Central memory CD8-positive, alpha-beta T cell (primary cell): ENCODE measurements around the gene PAGR1.

ENCODE experiments used
- ATAC-seq: fragments of 150-1000 bp; cut with Tn5 transposase; replicated peaks from 2 replicates; pipeline ENCODE4 v1.10.0; 2022; ENCODE audit warnings: mild to moderate bottlenecking, moderate FRiP score, moderate number of reproducible peaks; ENCODE audit not compliant: poor library complexity, severe bottlenecking; ENCODE audit errors: extremely low read depth
- DNase-seq, 2 donors: peaks; one replicate each; pipeline ENCODE4 v3.0.0; 2021; ENCODE audit warnings: low spot score in 2 of 2
- H3K27ac Mint-ChIP-seq: one replicate; pipeline ENCODE4 v1.8.0; 2022; ENCODE audit warnings: low read depth, mild to moderate bottlenecking, moderate library complexity, mixed read lengths
- H3K27me3 Mint-ChIP-seq: one replicate; pipeline ENCODE4 v1.8.0; 2022; ENCODE audit warnings: mixed read lengths
- H3K36me3 Mint-ChIP-seq: one replicate; pipeline ENCODE4 v1.8.0; 2022; ENCODE audit warnings: mild to moderate bottlenecking, moderate library complexity, mixed read lengths; ENCODE audit not compliant: insufficient read depth
- H3K4me1 Mint-ChIP-seq: one replicate; pipeline ENCODE4 v1.8.0; 2022; ENCODE audit warnings: mixed read lengths
- H3K4me3 Mint-ChIP-seq: one replicate; pipeline ENCODE4 v1.8.0; 2022; ENCODE audit warnings: mild to moderate bottlenecking, moderate library complexity, mixed read lengths
- H3K9me3 Mint-ChIP-seq: one replicate; pipeline ENCODE4 v1.8.0; 2022; ENCODE audit warnings: mixed read lengths

The PAGR1 gene

GRCh38 chr16:29839822-29840221 lies 23.9 kb downstream of the PAGR1 start:
- no peak for ATAC-seq
- DNase-seq: no peak
- H3K4me1 Mint-ChIP-seq: no peaks in the 10 kb centered on the region
- H3K27me3 Mint-ChIP-seq: no peaks in the 10 kb centered on the region
- no peak overlapping the region for H3K27ac Mint-ChIP-seq
- no peak overlapping the region for H3K4me3 Mint-ChIP-seq
- H3K9me3 Mint-ChIP-seq: no peaks in the 10 kb centered on the region
- H3K36me3 Mint-ChIP-seq: peaks cover 78% of the 10 kb centered on the region

- peaks cover 76% of the 10 kb centered on the region for H3K36me3 Mint-ChIP-seq
- no peak overlapping the region for H3K27ac Mint-ChIP-seq
- no peaks in the 10 kb centered on the region for H3K27me3 Mint-ChIP-seq
These were observed 24.3 kb downstream of the PAGR1 start for GRCh38 chr16:29840240-29840639.

GRCh38 chr16:29841631-29842030 lies 25.7 kb downstream of the PAGR1 start:
- ATAC-seq: no peak
- Mint-ChIP-seq H3K9me3 (no peaks in the 10 kb centered on the region), H3K27ac (no peak overlapping the region), H3K27me3 (no peaks in the 10 kb centered on the region), H3K4me3 (no peak overlapping the region), H3K36me3 (peaks cover 67% of the 10 kb centered on the region), H3K4me1 (peaks cover 6% of the 10 kb centered on the region)
- DNase-seq: no peak

More at GRCh38 chr16:29840240-29840639, 24.3 kb downstream of the PAGR1 start:
- Mint-ChIP-seq H3K4me3 (no peak overlapping the region), H3K4me1 (peaks cover 1% of the 10 kb centered on the region), H3K9me3 (no peaks in the 10 kb centered on the region)
- no peak for DNase-seq
- ATAC-seq: no peak

- Mint-ChIP-seq H3K9me3 (no peaks in the 10 kb centered on the region), H3K4me3 (no peak overlapping the region), H3K4me1 (peaks cover 6% of the 10 kb centered on the region), H3K27me3 (no peaks in the 10 kb centered on the region), H3K36me3 (peaks cover 59% of the 10 kb centered on the region), H3K27ac (no peak overlapping the region)
- DNase-seq (no peak), ATAC-seq (no peak)
These were observed 26.9 kb downstream of the PAGR1 start for GRCh38 chr16:29842732-29843346.

GRCh38 chr16:29843931-29844330 lies 28.0 kb downstream of the PAGR1 start:
- Mint-ChIP-seq H3K9me3 (no peaks in the 10 kb centered on the region), H3K4me3 (no peak overlapping the region), H3K27me3 (no peaks in the 10 kb centered on the region), H3K4me1 (peaks cover 11% of the 10 kb centered on the region), H3K27ac (no peak overlapping the region), H3K36me3 (peaks cover 50% of the 10 kb centered on the region)
- no peak for ATAC-seq
- no peak for DNase-seq

GRCh38 chr16:29844575-29845331 lies 28.8 kb downstream of the PAGR1 start:
- H3K36me3 Mint-ChIP-seq: peaks cover 44% of the 10 kb centered on the region
- no peak overlapping the region for H3K27ac Mint-ChIP-seq
- ATAC-seq (no peak), DNase-seq (no peak)
- no peaks in the 10 kb centered on the region for H3K27me3 Mint-ChIP-seq
- H3K4me1 Mint-ChIP-seq: peaks cover 11% of the 10 kb centered on the region
- H3K4me3 Mint-ChIP-seq: no peak overlapping the region
- H3K9me3 Mint-ChIP-seq: no peaks in the 10 kb centered on the region

- no peak for ATAC-seq
- H3K36me3 Mint-ChIP-seq: peaks cover 40% of the 10 kb centered on the region
- peak overlapping the region; percentile 67 for H3K27ac Mint-ChIP-seq
- H3K4me3 Mint-ChIP-seq: no peak overlapping the region
- H3K27me3 Mint-ChIP-seq: no peaks in the 10 kb centered on the region
- peaks cover 11% of the 10 kb centered on the region for H3K4me1 Mint-ChIP-seq
- no peaks in the 10 kb centered on the region for H3K9me3 Mint-ChIP-seq
- DNase-seq: no peak
These were observed 29.7 kb downstream of the PAGR1 start for GRCh38 chr16:29845656-29846055.

- H3K9me3 Mint-ChIP-seq: no peaks in the 10 kb centered on the region
- DNase-seq: peak; percentile 68
- no peaks in the 10 kb centered on the region for H3K27me3 Mint-ChIP-seq
- H3K36me3 Mint-ChIP-seq: peaks cover 20% of the 10 kb centered on the region
- peak overlapping the region; percentile 71 for H3K27ac Mint-ChIP-seq
- peaks cover 11% of the 10 kb centered on the region for H3K4me1 Mint-ChIP-seq
- peak; percentile 85 for ATAC-seq
- no peak overlapping the region for H3K4me3 Mint-ChIP-seq
These were observed 32.7 kb downstream of the PAGR1 start for GRCh38 chr16:29848420-29849297.

GRCh38 chr16:29849505-29849904 lies 33.6 kb downstream of the PAGR1 start:
- Mint-ChIP-seq H3K4me3 (no peak overlapping the region), H3K27ac (no peak overlapping the region), H3K4me1 (peaks cover 11% of the 10 kb centered on the region), H3K27me3 (no peaks in the 10 kb centered on the region), H3K9me3 (no peaks in the 10 kb centered on the region), H3K36me3 (peaks cover 17% of the 10 kb centered on the region)
- no peak for ATAC-seq
- DNase-seq: no peak

GRCh38 chr16:29850998-29851397 lies 35.0 kb downstream of the PAGR1 start:
- no peak for ATAC-seq
- Mint-ChIP-seq H3K9me3 (no peaks in the 10 kb centered on the region), H3K27ac (no peak overlapping the region), H3K27me3 (no peaks in the 10 kb centered on the region), H3K4me1 (peaks cover 5% of the 10 kb centered on the region), H3K36me3 (peaks cover 12% of the 10 kb centered on the region), H3K4me3 (no peak overlapping the region)
- no peak for DNase-seq

GRCh38 chr16:29852654-29853053 lies 36.7 kb downstream of the PAGR1 start:
- DNase-seq (no peak), ATAC-seq (no peak)
- Mint-ChIP-seq H3K27ac (no peak overlapping the region), H3K36me3 (peaks cover 10% of the 10 kb centered on the region), H3K4me1 (peaks cover 5% of the 10 kb centered on the region), H3K4me3 (no peak overlapping the region), H3K27me3 (no peaks in the 10 kb centered on the region), H3K9me3 (no peaks in the 10 kb centered on the region)

- no peak overlapping the region for H3K27ac Mint-ChIP-seq
- H3K4me1 Mint-ChIP-seq: no peaks in the 10 kb centered on the region
- ATAC-seq: no peak
- no peak overlapping the region for H3K4me3 Mint-ChIP-seq
- DNase-seq: no peak
- H3K27me3 Mint-ChIP-seq: no peaks in the 10 kb centered on the region
- H3K36me3 Mint-ChIP-seq: peaks cover 20% of the 10 kb centered on the region
- no peaks in the 10 kb centered on the region for H3K9me3 Mint-ChIP-seq
These were observed 38.7 kb downstream of the PAGR1 start for GRCh38 chr16:29854520-29855100.
